GDM1 (cell line): ENCODE data around the gene ALPG.
"Not testable (repeated sequence)": the region's sequence is repeated elsewhere in the genome, so short reads cannot be mapped to it uniquely, and the experiment has no call there.

Experiments
- DNase-seq: peaks from one replicate; lab custom pipeline; 2025; lab: John Stamatoyannopoulos, UW

The ALPG gene

GRCh38 chr2:232406556-232407310 lies at the start of gene ALPG:
Gene ALPG (plus strand): TSS chr2:232406844. CDS start chr2:232406895, 51 bp downstream.
- DNase-seq, result no peak

GRCh38 chr2:232361646-232362045 lies 45.0 kb upstream of the ALPG start:
- no peak for DNase-seq

- no peak for DNase-seq
Observed at GRCh38 chr2:232362174-232362900, 44.3 kb upstream of the ALPG start.

GRCh38 chr2:232363064-232363783 lies 43.4 kb upstream of the ALPG start:
- not testable (repeated sequence) for DNase-seq

- DNase-seq, result peak; percentile 11
Observed at GRCh38 chr2:232363784-232364615, 42.6 kb upstream of the ALPG start.

- peak; percentile 71 for DNase-seq
Observed at GRCh38 chr2:232364806-232365594, 41.6 kb upstream of the ALPG start.

- DNase-seq, result no peak
Observed at GRCh38 chr2:232365621-232366321, 40.9 kb upstream of the ALPG start.

GRCh38 chr2:232366461-232366860 lies 40.2 kb upstream of the ALPG start:
- DNase-seq, result not testable (repeated sequence)

GRCh38 chr2:232367016-232367415 lies 39.6 kb upstream of the ALPG start:
- no peak for DNase-seq

GRCh38 chr2:232367591-232368233 lies 38.9 kb upstream of the ALPG start:
- DNase-seq, result no peak

GRCh38 chr2:232368311-232368731 lies 38.3 kb upstream of the ALPG start:
- no peak for DNase-seq

- DNase-seq, result no peak
Observed at GRCh38 chr2:232369126-232369951, 37.3 kb upstream of the ALPG start.

GRCh38 chr2:232370007-232370406 lies 36.6 kb upstream of the ALPG start:
- not testable (repeated sequence) for DNase-seq

- no peak for DNase-seq
Observed at GRCh38 chr2:232372231-232373208, 34.1 kb upstream of the ALPG start.

GRCh38 chr2:232374356-232374755 lies 32.3 kb upstream of the ALPG start:
- no peak for DNase-seq

- DNase-seq, result no peak
Observed at GRCh38 chr2:232375164-232375563, 31.5 kb upstream of the ALPG start.

- DNase-seq, result no peak
Observed at GRCh38 chr2:232376260-232376659, 30.4 kb upstream of the ALPG start.

GRCh38 chr2:232376713-232377112 lies 29.9 kb upstream of the ALPG start:
- DNase-seq, result no peak
